Stimulated activated CD8-positive, alpha-beta memory T cell treated with anti-CD3 and anti-CD28 coated beads, Interleukin-7, amount 100 ng/mL, for 1 hour (primary cell): ENCODE measurements around the gene LCA5.
"Not testable (repeated sequence)": the region's sequence is repeated elsewhere in the genome, so short reads cannot be mapped to it uniquely, and the experiment has no call there.

Experiments used
- DNase-seq, 2 donors: peaks; one replicate each; pipeline ENCODE4 v3.0.0-alpha.2; 2020; ENCODE audit warnings: low read depth in 2 of 2

Gene LCA5

GRCh38 chr6:79538106-79538971, 1.1 kb upstream of the LCA5 start:
- DNase-seq = no peak

- no peak for DNase-seq
These were observed 661 bp downstream of the LCA5 start for GRCh38 chr6:79536585-79536953.

- not testable (repeated sequence) for DNase-seq
These were observed 7.7 kb downstream of the LCA5 start for GRCh38 chr6:79529567-79529966.

GRCh38 chr6:79526897-79527296, 10.3 kb downstream of the LCA5 start:
- no peak for DNase-seq

- no peak for DNase-seq
These were observed 11.7 kb downstream of the LCA5 start for GRCh38 chr6:79525272-79526100.

GRCh38 chr6:79524065-79524464, 13.2 kb downstream of the LCA5 start:
- no peak for DNase-seq

GRCh38 chr6:79522609-79523008, 14.6 kb downstream of the LCA5 start:
- no peak for DNase-seq

- DNase-seq = no peak
These were observed 16.7 kb downstream of the LCA5 start for GRCh38 chr6:79520534-79520933.

GRCh38 chr6:79518842-79519241, 18.4 kb downstream of the LCA5 start:
- DNase-seq = no peak

- no peak for DNase-seq
These were observed 21.8 kb downstream of the LCA5 start for GRCh38 chr6:79515436-79515835.

GRCh38 chr6:79513111-79513510, 24.1 kb downstream of the LCA5 start:
- DNase-seq = no peak

GRCh38 chr6:79512014-79512413, 25.2 kb downstream of the LCA5 start:
- no peak for DNase-seq

GRCh38 chr6:79510707-79511106, 26.5 kb downstream of the LCA5 start:
- DNase-seq = no peak

GRCh38 chr6:79506251-79506650, 31.0 kb downstream of the LCA5 start:
- no peak for DNase-seq

GRCh38 chr6:79504372-79504771, 32.9 kb downstream of the LCA5 start:
- DNase-seq = no peak

- DNase-seq = no peak
These were observed 38.4 kb downstream of the LCA5 start for GRCh38 chr6:79498842-79499241.

- DNase-seq = no peak
These were observed 42.0 kb downstream of the LCA5 start for GRCh38 chr6:79495246-79495645.

GRCh38 chr6:79494841-79495240, 42.4 kb downstream of the LCA5 start:
- no peak for DNase-seq

- no peak for DNase-seq
These were observed 66.5 kb downstream of the LCA5 start for GRCh38 chr6:79470728-79471127.

GRCh38 chr6:79469376-79470246, 67.6 kb downstream of the LCA5 start:
- DNase-seq = no peak

- DNase-seq = no peak
These were observed 68.6 kb downstream of the LCA5 start for GRCh38 chr6:79468587-79468986.

GRCh38 chr6:79468116-79468515, 69.1 kb downstream of the LCA5 start:
- DNase-seq = no peak
